ENCODE data around the gene PLCL1.

Gene PLCL1

GRCh38 chr2:197858607-197859140 lies 54.3 kb downstream of the PLCL1 start:
- no peak for DNase-seq

- no peak for DNase-seq
Measured at GRCh38 chr2:197862246-197862955, 58.0 kb downstream of the PLCL1 start.

GRCh38 chr2:197863744-197864143 lies 59.4 kb downstream of the PLCL1 start:
- DNase-seq = no peak

- DNase-seq = no peak
Measured at GRCh38 chr2:197866455-197866854, 62.1 kb downstream of the PLCL1 start.

- DNase-seq = no peak
Measured at GRCh38 chr2:197867033-197867432, 62.6 kb downstream of the PLCL1 start.

GRCh38 chr2:197867624-197868023 lies 63.2 kb downstream of the PLCL1 start:
- DNase-seq = no peak

- DNase-seq = no peak
Measured at GRCh38 chr2:197868206-197868605, 63.8 kb downstream of the PLCL1 start.

- no peak for DNase-seq
Measured at GRCh38 chr2:197869041-197869440, 64.6 kb downstream of the PLCL1 start.

GRCh38 chr2:197869501-197870111 lies 65.2 kb downstream of the PLCL1 start:
- DNase-seq = peak in 1 of 2 experiments; percentile 32

GRCh38 chr2:197870137-197870536 lies 65.7 kb downstream of the PLCL1 start:
- no peak for DNase-seq

GRCh38 chr2:197871780-197872456 lies 67.5 kb downstream of the PLCL1 start:
- DNase-seq = no peak

GRCh38 chr2:197873293-197873701 lies 68.9 kb downstream of the PLCL1 start:
- no peak for DNase-seq

GRCh38 chr2:197875763-197876162 lies 71.4 kb downstream of the PLCL1 start:
- no peak for DNase-seq

GRCh38 chr2:197876524-197876923 lies 72.1 kb downstream of the PLCL1 start:
- DNase-seq = no peak

GRCh38 chr2:197877038-197877437 lies 72.6 kb downstream of the PLCL1 start:
- DNase-seq = no peak

GRCh38 chr2:197878792-197879191 lies 74.4 kb downstream of the PLCL1 start:
- no peak for DNase-seq

GRCh38 chr2:197879812-197880408 lies 75.5 kb downstream of the PLCL1 start:
- no peak for DNase-seq

- DNase-seq = no peak
Measured at GRCh38 chr2:197883354-197884032, 79.1 kb downstream of the PLCL1 start.

GRCh38 chr2:197884252-197884651 lies 79.9 kb downstream of the PLCL1 start:
- no peak for DNase-seq

- DNase-seq = no peak
Measured at GRCh38 chr2:197885126-197885525, 80.7 kb downstream of the PLCL1 start.

- DNase-seq = no peak
Measured at GRCh38 chr2:197885587-197885986, 81.2 kb downstream of the PLCL1 start.

GRCh38 chr2:197888321-197888720 lies 83.9 kb downstream of the PLCL1 start:
- DNase-seq = no peak

- DNase-seq = no peak
Measured at GRCh38 chr2:197889041-197889440, 84.6 kb downstream of the PLCL1 start.

Data from activated T-cell treated with anti-CD3 and anti-CD28 coated beads, Interleukin-2, amount 50 U/mL, for 48 hours (primary cell).